Astrocyte (in vitro differentiated cells and primary cell): ENCODE measurements around the gene LMTK3. TPM values are rescaled to one million over a fixed set of nuclear protein-coding genes. Genes with fewer than 3 reads are reported as not detected.

ENCODE experiments used
- DNase-seq: peaks from one replicate; pipeline ENCODE4 v3.0.0-alpha.2; 2010; ENCODE audit warnings: low read depth
- FAIRE-seq: peaks from 2 replicates; lab custom pipeline; 2011; peaks lifted over from hg19 to GRCh38; lab: Jason Lieb, UNC
- H2AFZ ChIP-seq: 2 replicates; pipeline ENCODE4 v1.6.0; 2012; ENCODE audit warnings: low read depth, low read length, inconsistent platforms
- H3K27ac ChIP-seq: 2 replicates; pipeline ENCODE4 v1.5.1; 2011; ENCODE audit warnings: low read depth, low read length, inconsistent platforms
- H3K27me3 ChIP-seq: 2 replicates; pipeline ENCODE4 v1.6.0; 2011; ENCODE audit warnings: low read length, inconsistent platforms; ENCODE audit not compliant: insufficient read depth
- H3K36me3 ChIP-seq: 2 replicates; pipeline ENCODE4 v1.5.1; 2011; ENCODE audit warnings: low read length, inconsistent platforms; ENCODE audit not compliant: insufficient read depth
- H3K4me1 ChIP-seq: 2 replicates; pipeline ENCODE4 v1.5.1; 2011; ENCODE audit warnings: low read length, inconsistent platforms; ENCODE audit not compliant: insufficient read depth
- H3K4me2 ChIP-seq: 2 replicates; pipeline ENCODE4 v1.6.0; 2012; ENCODE audit warnings: low read length, inconsistent platforms
- H3K4me3 ChIP-seq: 2 replicates; pipeline ENCODE4 v1.5.1; 2011; ENCODE audit warnings: low read depth, mild to moderate bottlenecking, low read length, inconsistent platforms; ENCODE audit not compliant: insufficient read depth
- H3K79me2 ChIP-seq: 2 replicates; pipeline ENCODE4 v1.6.0; 2012; ENCODE audit warnings: mild to moderate bottlenecking, low read length, inconsistent platforms; ENCODE audit not compliant: insufficient read depth
- H3K9ac ChIP-seq: 2 replicates; pipeline ENCODE4 v1.6.0; 2012; ENCODE audit warnings: mild to moderate bottlenecking, low read length, inconsistent platforms
- H3K9me3 ChIP-seq: 2 replicates; pipeline ENCODE4 v1.5.1; 2012; ENCODE audit warnings: low read depth, mild to moderate bottlenecking, low read length, inconsistent platforms; ENCODE audit not compliant: insufficient read depth
- H4K20me1 ChIP-seq: 2 replicates; pipeline ENCODE4 v1.6.0; 2012; ENCODE audit warnings: low read length, inconsistent platforms; ENCODE audit not compliant: insufficient read depth
- H3K27ac Mint-ChIP-seq: one replicate; pipeline ENCODE4 v1.8.0; 2021; ENCODE audit warnings: mild to moderate bottlenecking, mixed read lengths; ENCODE audit not compliant: unreplicated experiment
- H3K27me3 Mint-ChIP-seq: one replicate; pipeline ENCODE4 v1.8.0; 2021; ENCODE audit warnings: low read depth, mixed read lengths; ENCODE audit not compliant: unreplicated experiment
- H3K36me3 Mint-ChIP-seq: one replicate; pipeline ENCODE4 v1.8.0; 2021; ENCODE audit warnings: low read depth, mixed read lengths; ENCODE audit not compliant: unreplicated experiment
- H3K4me1 Mint-ChIP-seq: one replicate; pipeline ENCODE4 v1.8.0; 2021; ENCODE audit warnings: low read depth, mixed read lengths; ENCODE audit not compliant: unreplicated experiment
- H3K4me3 Mint-ChIP-seq: one replicate; pipeline ENCODE4 v1.8.0; 2021; ENCODE audit warnings: mild to moderate bottlenecking, moderate library complexity, mixed read lengths; ENCODE audit not compliant: unreplicated experiment
- H3K9me3 Mint-ChIP-seq: one replicate; pipeline ENCODE4 v1.8.0; 2021; ENCODE audit warnings: mild to moderate bottlenecking, mixed read lengths; ENCODE audit not compliant: unreplicated experiment
- CTCF ChIP-seq: IDR thresholded peaks from 2 replicates; pipeline ENCODE4 v1.5.1; 2011; ENCODE audit warnings: low read depth, mild to moderate bottlenecking, inconsistent platforms, low read length, moderate library complexity; ENCODE audit not compliant: insufficient read depth
- EZH2 ChIP-seq: IDR thresholded peaks from 2 replicates; pipeline ENCODE4 v1.6.1; 2012; ENCODE audit warnings: mild to moderate bottlenecking, low read length, inconsistent platforms; ENCODE audit not compliant: insufficient read depth
- total RNA-seq: library from RNA; stranded (reverse); gene quantifications from 2 replicates; pipeline ENCODE4 v1.2.1, GENCODE V29; 2021

LMTK3 gene
- total RNA-seq, 1 donor from 2014 or later = 6.2 TPM

- Histone ChIP-seq H2AFZ (no peak within 1 kb of the TSS), H3K36me3 (no peaks in the 10 kb centered on the region), H3K4me1 (peaks cover 13% of the 10 kb centered on the region), H3K27ac (no peak within 1 kb of the TSS), H3K4me2 (no peak within 1 kb of the TSS), H3K9me3 (no peaks in the 10 kb centered on the region), H4K20me1 (no peaks in the 10 kb centered on the region), H3K79me2 (no peaks in the 10 kb centered on the region), H3K27me3 (no peaks in the 10 kb centered on the region), H3K9ac (no peak within 1 kb of the TSS), H3K4me3 (no peak within 1 kb of the TSS)
- FAIRE-seq = no peak
- peaks cover 5% of the 10 kb centered on the region for H3K4me1 Mint-ChIP-seq
- no peak within 1 kb of the TSS for H3K4me3 Mint-ChIP-seq
- H3K36me3 Mint-ChIP-seq = no peaks in the 10 kb centered on the region
- H3K9me3 Mint-ChIP-seq = no peaks in the 10 kb centered on the region
- peaks cover 3% of the 10 kb centered on the region for H3K27me3 Mint-ChIP-seq
- DNase-seq = no peak
- no peak within 1 kb of the TSS for H3K27ac Mint-ChIP-seq
- no peak for TF ChIP-seq EZH2
- no peak for TF ChIP-seq CTCF
Measured at GRCh38 chr19:48551437-48552302, 40.0 kb upstream of the LMTK3 start, which contains the start of gene SULT2B1. SULT2B1 (plus strand) TSS chr19:48552172; CDS start chr19:48552253, 81 bp downstream.

GRCh38 chr19:48549380-48549779, 37.7 kb upstream of the LMTK3 start:
- FAIRE-seq (no peak), DNase-seq (no peak)
- no peaks in the 10 kb centered on the region for H4K20me1 ChIP-seq
- no peak overlapping the region for H3K27ac ChIP-seq
- Mint-ChIP-seq H3K27ac (no peak overlapping the region), H3K4me3 (no peak overlapping the region), H3K27me3 (peaks cover 3% of the 10 kb centered on the region), H3K9me3 (no peaks in the 10 kb centered on the region), H3K36me3 (no peaks in the 10 kb centered on the region), H3K4me1 (peaks cover 5% of the 10 kb centered on the region)
- no peaks in the 10 kb centered on the region for H3K79me2 ChIP-seq
- no peak overlapping the region for H3K4me3 ChIP-seq
- H3K4me1 ChIP-seq = peaks cover 9% of the 10 kb centered on the region
- no peak overlapping the region for H3K4me2 ChIP-seq
- H3K9me3 ChIP-seq = no peaks in the 10 kb centered on the region
- H3K36me3 ChIP-seq = no peaks in the 10 kb centered on the region
- no peak overlapping the region for H2AFZ ChIP-seq
- H3K9ac ChIP-seq = no peak overlapping the region
- TF ChIP-seq CTCF (no peak), EZH2 (no peak)
- H3K27me3 ChIP-seq = no peaks in the 10 kb centered on the region
